ENCODE measurements around the gene RALGPS2. TPM values are rescaled to one million over a fixed set of nuclear protein-coding genes. Genes with fewer than 3 reads are reported as not detected.

The RALGPS2 gene
- total RNA-seq, 1 donor from 2014 or later = 29.8 TPM

GRCh38 chr1:178898401-178898800 is 173.4 kb downstream of the RALGPS2 start:
- Mint-ChIP-seq H3K4me1 (ENCODE audit: unreplicated experiment) (no peaks in the 10 kb centered on the region), H3K4me3 (ENCODE audit: unreplicated experiment) (no peak overlapping the region), H3K9me3 (ENCODE audit: unreplicated experiment) (no peaks in the 10 kb centered on the region), H3K27ac (ENCODE audit: unreplicated experiment) (no peak overlapping the region), H3K36me3 (ENCODE audit: low read depth, unreplicated experiment) (peaks cover 22% of the 10 kb centered on the region), H3K27me3 (ENCODE audit: unreplicated experiment) (peaks cover 2% of the 10 kb centered on the region)
- DNase-seq (ENCODE audit: low spot score) = no peak
- TF ChIP-seq CTCF (IDR thresholded peaks at IDR 0.05; ENCODE audit: unreplicated experiment) = no peak

- no peak for DNase-seq (ENCODE audit: low spot score)
- no peak overlapping the region for H3K4me3 Mint-ChIP-seq (ENCODE audit: unreplicated experiment)
- H3K36me3 Mint-ChIP-seq (ENCODE audit: low read depth, unreplicated experiment) = peaks cover 23% of the 10 kb centered on the region
- no peaks in the 10 kb centered on the region for H3K4me1 Mint-ChIP-seq (ENCODE audit: unreplicated experiment)
- peaks cover 2% of the 10 kb centered on the region for H3K27me3 Mint-ChIP-seq (ENCODE audit: unreplicated experiment)
- H3K27ac Mint-ChIP-seq (ENCODE audit: unreplicated experiment) = no peak overlapping the region
- TF ChIP-seq CTCF (IDR thresholded peaks at IDR 0.05; ENCODE audit: unreplicated experiment) = no peak
- no peaks in the 10 kb centered on the region for H3K9me3 Mint-ChIP-seq (ENCODE audit: unreplicated experiment)
These were observed 174.4 kb downstream of the RALGPS2 start for GRCh38 chr1:178899402-178899801.

GRCh38 chr1:178901482-178902125 is 176.6 kb downstream of the RALGPS2 start:
- DNase-seq (ENCODE audit: low spot score) = no peak
- H3K4me3 Mint-ChIP-seq (ENCODE audit: unreplicated experiment) = no peak overlapping the region
- H3K27me3 Mint-ChIP-seq (ENCODE audit: unreplicated experiment) = peaks cover 2% of the 10 kb centered on the region
- no peak for TF ChIP-seq CTCF (IDR thresholded peaks at IDR 0.05; ENCODE audit: unreplicated experiment)
- H3K4me1 Mint-ChIP-seq (ENCODE audit: unreplicated experiment) = no peaks in the 10 kb centered on the region
- H3K9me3 Mint-ChIP-seq (ENCODE audit: unreplicated experiment) = no peaks in the 10 kb centered on the region
- H3K27ac Mint-ChIP-seq (ENCODE audit: unreplicated experiment) = no peak overlapping the region
- H3K36me3 Mint-ChIP-seq (ENCODE audit: low read depth, unreplicated experiment) = peaks cover 11% of the 10 kb centered on the region

GRCh38 chr1:178908358-178908757 is 183.3 kb downstream of the RALGPS2 start:
- no peak for DNase-seq (ENCODE audit: low spot score)
- TF ChIP-seq CTCF (IDR thresholded peaks at IDR 0.05; ENCODE audit: unreplicated experiment) = no peak
- no peaks in the 10 kb centered on the region for H3K4me1 Mint-ChIP-seq (ENCODE audit: unreplicated experiment)
- no peak overlapping the region for H3K4me3 Mint-ChIP-seq (ENCODE audit: unreplicated experiment)
- H3K9me3 Mint-ChIP-seq (ENCODE audit: unreplicated experiment) = no peaks in the 10 kb centered on the region
- H3K27me3 Mint-ChIP-seq (ENCODE audit: unreplicated experiment) = no peaks in the 10 kb centered on the region
- H3K27ac Mint-ChIP-seq (ENCODE audit: unreplicated experiment) = no peak overlapping the region
- H3K36me3 Mint-ChIP-seq (ENCODE audit: low read depth, unreplicated experiment) = peaks cover 2% of the 10 kb centered on the region

- DNase-seq (ENCODE audit: low spot score) = no peak
- Mint-ChIP-seq H3K36me3 (ENCODE audit: low read depth, unreplicated experiment) (no peaks in the 10 kb centered on the region), H3K4me1 (ENCODE audit: unreplicated experiment) (no peaks in the 10 kb centered on the region), H3K9me3 (ENCODE audit: unreplicated experiment) (no peaks in the 10 kb centered on the region), H3K4me3 (ENCODE audit: unreplicated experiment) (no peak overlapping the region), H3K27me3 (ENCODE audit: unreplicated experiment) (peaks cover 1% of the 10 kb centered on the region), H3K27ac (ENCODE audit: unreplicated experiment) (no peak overlapping the region)
- TF ChIP-seq CTCF (IDR thresholded peaks at IDR 0.05; ENCODE audit: unreplicated experiment) = no peak
These were observed 185.0 kb downstream of the RALGPS2 start for GRCh38 chr1:178910023-178910422.
